ENCODE data around the gene DCUN1D3. TPM values are rescaled to one million over a fixed set of nuclear protein-coding genes. Genes with fewer than 3 reads are reported as not detected.

The DCUN1D3 gene
- total RNA-seq, 2 experiments from 2014 or later = 13.0 to 13.1 TPM

GRCh38 chr16:20923876-20924275, 23.7 kb upstream of the DCUN1D3 start:
- CTCF ChIA-PET = no interaction called here
- POLR2A ChIA-PET = no interaction called here

GRCh38 chr16:20920799-20921198, 20.6 kb upstream of the DCUN1D3 start:
- ChIA-PET CTCF (no interaction called here), POLR2A (no interaction called here)

GRCh38 chr16:20920091-20920490, 19.9 kb upstream of the DCUN1D3 start:
- ChIA-PET POLR2A (no interaction called here), CTCF (interaction anchor here (0.9 to 1.0 kb wide), 2 partner anchors 8 to 16 kb away, joined by 3 read pairs; no protein-coding TSS in a partner anchor)

- ChIA-PET CTCF (no interaction called here), POLR2A (no interaction called here)
These were observed 18.5 kb upstream of the DCUN1D3 start for GRCh38 chr16:20918486-20919239.

- POLR2A ChIA-PET = interaction anchor here (0.6 kb wide), 1 partner anchor 143 kb away, joined by 8 read pairs; no protein-coding TSS in a partner anchor
- CTCF ChIA-PET = interaction anchor here (0.7 kb wide), 1 partner anchor 13 kb away, joined by 3 read pairs; no protein-coding TSS in a partner anchor
These were observed 16.8 kb upstream of the DCUN1D3 start for GRCh38 chr16:20916942-20917341.

- ChIA-PET CTCF (no interaction called here), POLR2A (interaction anchor here (0.6 kb wide), 1 partner anchor 142 kb away, joined by 8 read pairs; no protein-coding TSS in a partner anchor)
These were observed 16.1 kb upstream of the DCUN1D3 start for GRCh38 chr16:20916289-20916688.

- ChIA-PET POLR2A (interaction anchor here (0.5 to 1.7 kb wide), 7 partner anchors 11 to 104 kb away, joined by 3 to 13 read pairs (median 5); partner anchors contain the start of genes DCUN1D3 and LYRM1), CTCF (interaction anchor here (1.5 kb wide), 1 partner anchor 9 kb away, joined by 3 read pairs; no protein-coding TSS in a partner anchor)
These were observed 11.2 kb upstream of the DCUN1D3 start for GRCh38 chr16:20911361-20911760.

GRCh38 chr16:20910781-20911321, 10.7 kb upstream of the DCUN1D3 start:
- POLR2A ChIA-PET = interaction anchor here (0.6 to 1.7 kb wide), 6 partner anchors 11 to 104 kb away, joined by 3 to 13 read pairs (median 4); partner anchors contain the start of genes DCUN1D3 and LYRM1
- CTCF ChIA-PET = interaction anchor here (1.5 kb wide), 1 partner anchor 9 kb away, joined by 3 read pairs; no protein-coding TSS in a partner anchor

GRCh38 chr16:20906341-20907255, 6.4 kb upstream of the DCUN1D3 start:
- POLR2A ChIA-PET = no interaction called here
- CTCF ChIA-PET = no interaction called here

- CTCF ChIA-PET = no interaction called here
- POLR2A ChIA-PET = interaction anchor here (0.5 kb wide), 1 partner anchor 43 kb away, joined by 3 read pairs; no protein-coding TSS in a partner anchor
These were observed 5.4 kb upstream of the DCUN1D3 start for GRCh38 chr16:20905576-20905975.

GRCh38 chr16:20904507-20905081, 4.4 kb upstream of the DCUN1D3 start:
- ChIA-PET CTCF (interaction anchor here (0.9 kb wide), 2 partner anchors 15 to 53 kb away, joined by 3 read pairs; no protein-coding TSS in a partner anchor), POLR2A (no interaction called here)

GRCh38 chr16:20903899-20904506, 3.8 kb upstream of the DCUN1D3 start:
- ChIA-PET POLR2A (no interaction called here), CTCF (interaction anchor here (0.6 to 0.9 kb wide), 3 partner anchors 13 to 53 kb away, joined by 3 read pairs; no protein-coding TSS in a partner anchor)

- CTCF ChIA-PET = interaction anchor here (0.6 kb wide), 1 partner anchor 14 kb away, joined by 3 read pairs; no protein-coding TSS in a partner anchor
- POLR2A ChIA-PET = no interaction called here
These were observed 3.1 kb upstream of the DCUN1D3 start for GRCh38 chr16:20903116-20903898.

- ChIA-PET CTCF (no interaction called here), POLR2A (interaction anchor here (0.6 kb wide), 1 partner anchor 31 kb away, joined by 3 read pairs; no protein-coding TSS in a partner anchor)
These were observed 2.3 kb upstream of the DCUN1D3 start for GRCh38 chr16:20902426-20902825.

- POLR2A ChIA-PET = no interaction called here
- CTCF ChIA-PET = interaction anchor here (0.9 to 1.5 kb wide), 2 partner anchors 27 to 36 kb away, joined by 4 read pairs; no protein-coding TSS in a partner anchor
These were observed 1.4 kb upstream of the DCUN1D3 start for GRCh38 chr16:20901436-20902112.

GRCh38 chr16:20901068-20901435, 894 bp upstream of the DCUN1D3 start:
- ChIA-PET CTCF (interaction anchor here (0.6 to 1.5 kb wide), 4 partner anchors 27 to 43 kb away, joined by 3 to 4 read pairs (median 4); no protein-coding TSS in a partner anchor), POLR2A (interaction anchor here (0.5 to 1.8 kb wide), 5 partner anchors 10 to 59 kb away, joined by 3 to 16 read pairs (median 4); no protein-coding TSS in a partner anchor)

Data from activated CD8-positive, alpha-beta memory T cell treated with anti-CD3 and anti-CD28 coated beads for 36 hours (primary cell).